PC-9 (cell line): ENCODE data around the gene LCLAT1. TPM values are rescaled to one million over a fixed set of nuclear protein-coding genes. Genes with fewer than 3 reads are reported as not detected.

ENCODE experiments used
- BruUV-seq: library from RNA; stranded (reverse); fragments of 400-500 nt; replicated peaks from 2 replicates; lab custom pipeline; 2021; lab: Mats Ljungman, UMichigan
- CTCF ChIA-PET: fragments of 300-600 bp; sonication (Branson Sonifier 250); formaldehyde crosslinking; loops from one replicate; lab custom pipeline; 2022; ENCODE audit warnings: antibody characterized with exemption; lab: Charles Lee
- POLR2A ChIA-PET: fragments of 300-600 bp; sonication (Branson Sonifier 250); formaldehyde crosslinking; loops from one replicate; lab custom pipeline; 2022; ENCODE audit warnings: antibody characterized with exemption; ENCODE audit not compliant: unreplicated experiment; lab: Charles Lee
- DNase-seq, 2 experiments: peaks; one replicate each; pipeline versions ENCODE4 v3.0.0 to v3.0.0-alpha.2; 2015 to 2022; ENCODE audit warnings: mixed read lengths in 1 of 2
- H2AFZ ChIP-seq: fragments of 200-600 bp; sonication (generic); 2 replicates; pipeline ENCODE4 v1.8.1; 2017; ENCODE audit warnings: antibody characterized with exemption
- H3F3A ChIP-seq: fragments of 200-600 bp; sonication (generic); 2 replicates; pipeline ENCODE4 v1.8.1; 2017; ENCODE audit warnings: antibody characterized with exemption, mild to moderate bottlenecking, low read depth; ENCODE audit not compliant: insufficient read depth
- H3K27ac ChIP-seq: fragments of 200-600 bp; sonication (generic); 2 replicates; pipeline ENCODE4 v1.6.1; 2016; ENCODE audit warnings: mixed run types
- H3K27me3 ChIP-seq: fragments of 200-600 bp; sonication (generic); 2 replicates; pipeline ENCODE4 v1.6.1; 2016; ENCODE audit warnings: low read depth, mixed run types; ENCODE audit not compliant: insufficient read depth
- H3K36me3 ChIP-seq: fragments of 200-600 bp; sonication (generic); 2 replicates; pipeline ENCODE4 v1.6.1; 2016; ENCODE audit warnings: low read depth, mixed run types
- H3K4me1 ChIP-seq: fragments of 200-600 bp; sonication (generic); replicated peaks from 2 replicates; pipeline ENCODE4 v1.6.1; 2016; ENCODE audit warnings: mixed run types; ENCODE audit not compliant: insufficient read depth
- H3K4me2 ChIP-seq: fragments of 200-600 bp; sonication (generic); 2 replicates; pipeline ENCODE4 v1.6.1; 2017; ENCODE audit warnings: mixed run types
- H3K4me3 ChIP-seq: fragments of 200-600 bp; sonication (generic); 2 replicates; pipeline ENCODE4 v1.6.1; 2016; ENCODE audit warnings: mixed run types
- H3K79me2 ChIP-seq: fragments of 200-600 bp; sonication (generic); 2 replicates; pipeline ENCODE4 v1.6.1; 2017; ENCODE audit warnings: low read depth, mixed run types
- H3K9me2 ChIP-seq: fragments of 200-600 bp; sonication (generic); 2 replicates; pipeline ENCODE4 v1.8.1; 2017; ENCODE audit warnings: mild to moderate bottlenecking; ENCODE audit not compliant: insufficient read depth
- H3K9me3 ChIP-seq: fragments of 200-600 bp; sonication (generic); 2 replicates; pipeline ENCODE4 v1.8.1; 2016; ENCODE audit warnings: low read depth; ENCODE audit not compliant: insufficient read depth
- H4K20me1 ChIP-seq: fragments of 200-600 bp; sonication (generic); 2 replicates; pipeline ENCODE4 v1.8.1; 2017; ENCODE audit not compliant: insufficient read depth
- EZH2 ChIP-seq: fragments of 200-600 bp; sonication (generic); IDR thresholded peaks from 2 replicates; pipeline ENCODE4 v1.8.0; 2017; ENCODE audit warnings: antibody characterized with exemption, low read depth
- intact Hi-C: fragments of 100-400 bp; cut with micrococcal nuclease; formaldehyde crosslinking; loops from one replicate; pipeline ENCODE4 v1.10.0; 2022; ENCODE audit not compliant: unreplicated experiment
- total RNA-seq: library from RNA; stranded (reverse); gene quantifications from 2 replicates; pipeline ENCODE4 v1.2.3, GENCODE V29; 2021
- TF ChIP-seq, protein P1 (sequence below): fragments of 200-600 bp; sonication (generic); conservative IDR thresholded peaks from 2 replicates; pipeline ENCODE4 v1.6.1; 2017; ENCODE audit warnings: mixed run types, antibody characterized with exemption, mild to moderate bottlenecking, moderate library complexity

LCLAT1 gene
- total RNA-seq, 1 experiment from 2014 or later, result 35.7 TPM

GRCh38 chr2:30500699-30501098, 53.7 kb downstream of the LCLAT1 start:
- H3K9me2 ChIP-seq, result no peaks in the 10 kb centered on the region
- no TSS peak for BruUV-seq
- no peak overlapping the region for H3K4me2 ChIP-seq
- H3K27ac ChIP-seq, result no peak overlapping the region
- no peaks in the 10 kb centered on the region for H4K20me1 ChIP-seq
- no peak for TF ChIP-seq EZH2
- TF ChIP-seq, protein P1, sequence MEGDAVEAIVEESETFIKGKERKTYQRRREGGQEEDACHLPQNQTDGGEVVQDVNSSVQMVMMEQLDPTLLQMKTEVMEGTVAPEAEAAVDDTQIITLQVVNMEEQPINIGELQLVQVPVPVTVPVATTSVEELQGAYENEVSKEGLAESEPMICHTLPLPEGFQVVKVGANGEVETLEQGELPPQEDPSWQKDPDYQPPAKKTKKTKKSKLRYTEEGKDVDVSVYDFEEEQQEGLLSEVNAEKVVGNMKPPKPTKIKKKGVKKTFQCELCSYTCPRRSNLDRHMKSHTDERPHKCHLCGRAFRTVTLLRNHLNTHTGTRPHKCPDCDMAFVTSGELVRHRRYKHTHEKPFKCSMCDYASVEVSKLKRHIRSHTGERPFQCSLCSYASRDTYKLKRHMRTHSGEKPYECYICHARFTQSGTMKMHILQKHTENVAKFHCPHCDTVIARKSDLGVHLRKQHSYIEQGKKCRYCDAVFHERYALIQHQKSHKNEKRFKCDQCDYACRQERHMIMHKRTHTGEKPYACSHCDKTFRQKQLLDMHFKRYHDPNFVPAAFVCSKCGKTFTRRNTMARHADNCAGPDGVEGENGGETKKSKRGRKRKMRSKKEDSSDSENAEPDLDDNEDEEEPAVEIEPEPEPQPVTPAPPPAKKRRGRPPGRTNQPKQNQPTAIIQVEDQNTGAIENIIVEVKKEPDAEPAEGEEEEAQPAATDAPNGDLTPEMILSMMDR, result no peak
- ChIA-PET POLR2A (no interaction called here), CTCF (no interaction called here)
- no peak for DNase-seq
- no peak overlapping the region for H3K4me3 ChIP-seq
- 0 out of 2 replicates have a peak, but pooled peaks cover 7% of the 10 kb centered on the region for H3K4me1 ChIP-seq
- no peaks in the 10 kb centered on the region for H3K27me3 ChIP-seq
- H3K9me3 ChIP-seq, result 0 out of 2 replicates have a peak, but pooled peaks cover 8% of the 10 kb centered on the region
- no peaks in the 10 kb centered on the region for H3K36me3 ChIP-seq
- H2AFZ ChIP-seq, result no peak overlapping the region
- peaks cover 47% of the 10 kb centered on the region for H3K79me2 ChIP-seq
- intact Hi-C loops, result no loop called here
- H3F3A ChIP-seq, result peaks cover 7% of the 10 kb centered on the region; the same call in 1 of the 2 replicates

DNA sequence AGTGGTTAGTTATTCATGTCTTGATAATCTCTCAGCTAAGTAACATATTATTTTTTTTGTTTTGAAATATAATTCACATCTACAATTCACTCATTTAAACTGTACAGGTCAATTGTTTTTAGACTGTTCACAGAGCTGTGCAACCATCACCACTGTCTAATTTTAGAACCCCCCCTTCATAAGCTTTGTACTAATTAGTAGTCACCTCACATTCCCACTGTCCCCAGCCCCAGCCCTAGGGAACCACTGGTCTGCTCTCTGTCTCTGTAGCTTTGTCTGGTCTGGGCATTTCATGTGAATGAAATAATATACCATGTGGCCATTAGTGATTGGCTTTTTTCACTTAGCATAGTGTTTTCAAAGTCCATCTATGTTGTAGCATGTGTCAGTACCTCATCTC, 55.3 kb downstream of the LCLAT1 start:
- H3K79me2 ChIP-seq, result peaks cover 46% of the 10 kb centered on the region
- POLR2A ChIA-PET, result no interaction called here
- CTCF ChIA-PET, result no interaction called here

GRCh38 chr2:30503007-30503694, 56.1 kb downstream of the LCLAT1 start:
- DNase-seq, result no peak
- H3K4me3 ChIP-seq, result no peak overlapping the region
- BruUV-seq, result no TSS peak
- ChIA-PET POLR2A (no interaction called here), CTCF (no interaction called here)
- 0 out of 2 replicates have a peak overlapping the region, but pooled peaks have one; percentile 4 for H3K27ac ChIP-seq
- TF ChIP-seq, protein P1, result peak; percentile 46; the same call in 1 of the 2 replicates
- TF ChIP-seq EZH2, result no peak
- H3F3A ChIP-seq, result peaks cover 7% of the 10 kb centered on the region; the same call in 1 of the 2 replicates
- no peaks in the 10 kb centered on the region for H3K27me3 ChIP-seq
- no peaks in the 10 kb centered on the region for H3K9me2 ChIP-seq
- H3K4me1 ChIP-seq, result 0 out of 2 replicates have a peak, but pooled peaks cover 7% of the 10 kb centered on the region
- H3K4me2 ChIP-seq, result no peak overlapping the region
- H4K20me1 ChIP-seq, result no peaks in the 10 kb centered on the region; the same call in 1 of the 2 replicates
- H3K79me2 ChIP-seq, result peaks cover 47% of the 10 kb centered on the region
- H3K9me3 ChIP-seq, result 0 out of 2 replicates have a peak, but pooled peaks cover 7% of the 10 kb centered on the region
- intact Hi-C loops, result no loop called here
- H2AFZ ChIP-seq, result no peak overlapping the region
- no peaks in the 10 kb centered on the region for H3K36me3 ChIP-seq

More for the DNA sequence above, 55.3 kb downstream of the LCLAT1 start:
- intact Hi-C loops, result no loop called here
- H2AFZ ChIP-seq, result no peak overlapping the region
- H3K4me3 ChIP-seq, result no peak overlapping the region
- no peaks in the 10 kb centered on the region for H3K27me3 ChIP-seq
- H3K9me3 ChIP-seq, result 0 out of 2 replicates have a peak, but pooled peaks cover 8% of the 10 kb centered on the region
- H3K4me1 ChIP-seq, result 0 out of 2 replicates have a peak, but pooled peaks cover 7% of the 10 kb centered on the region
- H3K9me2 ChIP-seq, result no peaks in the 10 kb centered on the region
- peaks cover 7% of the 10 kb centered on the region; the same call in 1 of the 2 replicates for H3F3A ChIP-seq
- TF ChIP-seq, protein P1, result no peak
- no peak for TF ChIP-seq EZH2
- no peaks in the 10 kb centered on the region; the same call in 1 of the 2 replicates for H4K20me1 ChIP-seq
- no peak overlapping the region for H3K4me2 ChIP-seq
- no TSS peak for BruUV-seq
- H3K27ac ChIP-seq, result no peak overlapping the region
- no peak for DNase-seq
- no peaks in the 10 kb centered on the region for H3K36me3 ChIP-seq
